ENCODE measurements around the gene CRIP1.

The CRIP1 gene

GRCh38 chr14:105533391-105533790, 46.7 kb downstream of the CRIP1 start:
- Histone ChIP-seq H3K27ac (ENCODE audit: low read depth, low read length) (no peak overlapping the region), H3K79me2 (ENCODE audit: insufficient read depth, low read length) (no peaks in the 10 kb centered on the region), H3K4me3 (ENCODE audit: insufficient read depth, low read length, poor library complexity, severe bottlenecking) (no peak overlapping the region), H2AFZ (ENCODE audit: low read depth, low read length, severe bottlenecking) (no peak overlapping the region), H3K4me2 (ENCODE audit: low read depth, low read length, poor library complexity, severe bottlenecking) (no peak overlapping the region), H3F3A (ENCODE audit: insufficient read depth) (no peaks in the 10 kb centered on the region), H3K36me3 (ENCODE audit: low read length) (no peaks in the 10 kb centered on the region), H4K20me1 (ENCODE audit: low read depth, low read length) (no peaks in the 10 kb centered on the region), H3K27me3 (ENCODE audit: low read length) (0 out of 2 replicates have a peak, but pooled peaks cover 2% of the 10 kb centered on the region), H3K9me3 (ENCODE audit: insufficient read depth, low read length) (no peaks in the 10 kb centered on the region), H3K9me2 (replicated peaks; ENCODE audit: insufficient read depth, low read length) (no peaks in the 10 kb centered on the region), H3K9ac (ENCODE audit: low read length) (no peak overlapping the region)
- TF ChIP-seq EZH2phosphoT487 (conservative IDR thresholded peaks at IDR 0.05; ENCODE audit: low read length) (no peak), CTCF (IDR thresholded peaks at IDR 0.05; ENCODE audit: insufficient read depth, low read length, poor library complexity, severe bottlenecking) (no peak)

- Histone ChIP-seq H3K27me3 (ENCODE audit: low read length) (no peaks in the 10 kb centered on the region), H3K9me2 (replicated peaks; ENCODE audit: insufficient read depth, low read length) (no peaks in the 10 kb centered on the region)
Observed at GRCh38 chr14:105533811-105534498, 47.3 kb downstream of the CRIP1 start.

GRCh38 chr14:105534586-105534985, 47.9 kb downstream of the CRIP1 start:
- H3K27me3 ChIP-seq (ENCODE audit: low read length) = no peaks in the 10 kb centered on the region
- H3K27ac ChIP-seq (ENCODE audit: low read depth, low read length) = no peak overlapping the region
- no peaks in the 10 kb centered on the region for H3K36me3 ChIP-seq (ENCODE audit: low read length)
- no peak overlapping the region for H2AFZ ChIP-seq (ENCODE audit: low read depth, low read length, severe bottlenecking)
- H3F3A ChIP-seq (ENCODE audit: insufficient read depth) = no peaks in the 10 kb centered on the region
- no peaks in the 10 kb centered on the region for H3K9me3 ChIP-seq (ENCODE audit: insufficient read depth, low read length)
- no peak overlapping the region for H3K4me3 ChIP-seq (ENCODE audit: insufficient read depth, low read length, poor library complexity, severe bottlenecking)
- no peaks in the 10 kb centered on the region for H4K20me1 ChIP-seq (ENCODE audit: low read depth, low read length)
- no peak overlapping the region for H3K9ac ChIP-seq (ENCODE audit: low read length)
- H3K4me2 ChIP-seq (ENCODE audit: low read depth, low read length, poor library complexity, severe bottlenecking) = no peak overlapping the region
- H3K9me2 ChIP-seq (replicated peaks; ENCODE audit: insufficient read depth, low read length) = no peaks in the 10 kb centered on the region
- TF ChIP-seq EZH2phosphoT487 (conservative IDR thresholded peaks at IDR 0.05; ENCODE audit: low read length) = no peak
- TF ChIP-seq CTCF (IDR thresholded peaks at IDR 0.05; ENCODE audit: insufficient read depth, low read length, poor library complexity, severe bottlenecking) = no peak
- no peaks in the 10 kb centered on the region for H3K79me2 ChIP-seq (ENCODE audit: insufficient read depth, low read length)

More at GRCh38 chr14:105533811-105534498, 47.3 kb downstream of the CRIP1 start:
- no peaks in the 10 kb centered on the region for H3F3A ChIP-seq (ENCODE audit: insufficient read depth)
- H4K20me1 ChIP-seq (ENCODE audit: low read depth, low read length) = no peaks in the 10 kb centered on the region
- H3K27ac ChIP-seq (ENCODE audit: low read depth, low read length) = no peak overlapping the region
- no peak overlapping the region for H3K4me3 ChIP-seq (ENCODE audit: insufficient read depth, low read length, poor library complexity, severe bottlenecking)
- no peak overlapping the region for H3K4me2 ChIP-seq (ENCODE audit: low read depth, low read length, poor library complexity, severe bottlenecking)
- H3K79me2 ChIP-seq (ENCODE audit: insufficient read depth, low read length) = no peaks in the 10 kb centered on the region
- no peak overlapping the region for H3K9ac ChIP-seq (ENCODE audit: low read length)
- H3K36me3 ChIP-seq (ENCODE audit: low read length) = no peaks in the 10 kb centered on the region
- H2AFZ ChIP-seq (ENCODE audit: low read depth, low read length, severe bottlenecking) = no peak overlapping the region
- TF ChIP-seq EZH2phosphoT487 (conservative IDR thresholded peaks at IDR 0.05; ENCODE audit: low read length) = no peak
- no peak for TF ChIP-seq CTCF (IDR thresholded peaks at IDR 0.05; ENCODE audit: insufficient read depth, low read length, poor library complexity, severe bottlenecking)
- H3K9me3 ChIP-seq (ENCODE audit: insufficient read depth, low read length) = no peaks in the 10 kb centered on the region

Measured in SU-DHL-6 (cell line).